22Rv1 (cell line): ENCODE measurements around the gene PVR.

Experiments used
- ZFX ChIP-seq: fragments of 450-650 bp; IDR thresholded peaks from 2 replicates; pipeline ENCODE4 v1.6.1; 2017; ENCODE audit warnings: antibody characterized with exemption, borderline replicate concordance
- TF ChIP-seq, protein P1 (sequence below): fragments of 450-650 bp; IDR thresholded peaks from 2 replicates; pipeline ENCODE4 v1.5.1; 2017; ENCODE audit warnings: mild to moderate bottlenecking

DNA sequence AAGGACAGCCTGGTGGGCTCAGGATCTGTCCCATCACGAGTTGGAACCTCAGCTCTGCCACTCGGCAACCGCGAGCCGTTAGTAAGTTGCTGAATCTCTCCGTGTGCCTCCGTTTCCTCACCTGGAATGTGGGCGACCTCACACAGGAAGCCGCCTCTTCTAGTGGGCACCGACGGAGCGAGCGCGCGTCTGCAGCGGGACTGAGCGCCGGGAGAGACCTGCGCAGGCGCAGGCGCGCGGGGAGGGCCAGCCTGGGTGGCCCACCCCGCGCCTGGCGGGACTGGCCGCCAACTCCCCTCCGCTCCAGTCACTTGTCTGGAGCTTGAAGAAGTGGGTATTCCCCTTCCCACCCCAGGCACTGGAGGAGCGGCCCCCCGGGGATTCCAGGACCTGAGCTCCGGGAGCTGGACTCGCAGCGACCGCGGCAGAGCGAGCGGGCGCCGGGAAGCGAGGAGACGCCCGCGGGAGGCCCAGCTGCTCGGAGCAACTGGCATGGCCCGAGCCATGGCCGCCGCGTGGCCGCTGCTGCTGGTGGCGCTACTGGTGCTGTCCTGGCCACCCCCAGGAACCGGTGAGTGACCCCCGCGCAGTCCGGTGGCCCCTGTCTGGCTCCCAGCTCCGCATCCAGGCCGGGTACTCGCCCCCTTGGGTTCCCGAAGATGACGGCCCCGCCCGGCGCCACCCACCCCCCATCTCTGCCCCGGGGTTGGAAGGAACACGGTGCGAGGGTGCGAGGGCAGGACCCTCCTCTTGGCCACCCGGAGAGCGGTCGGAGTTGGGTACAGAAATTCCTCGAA lies at the start of gene PVR:
- TF ChIP-seq, protein P1, sequence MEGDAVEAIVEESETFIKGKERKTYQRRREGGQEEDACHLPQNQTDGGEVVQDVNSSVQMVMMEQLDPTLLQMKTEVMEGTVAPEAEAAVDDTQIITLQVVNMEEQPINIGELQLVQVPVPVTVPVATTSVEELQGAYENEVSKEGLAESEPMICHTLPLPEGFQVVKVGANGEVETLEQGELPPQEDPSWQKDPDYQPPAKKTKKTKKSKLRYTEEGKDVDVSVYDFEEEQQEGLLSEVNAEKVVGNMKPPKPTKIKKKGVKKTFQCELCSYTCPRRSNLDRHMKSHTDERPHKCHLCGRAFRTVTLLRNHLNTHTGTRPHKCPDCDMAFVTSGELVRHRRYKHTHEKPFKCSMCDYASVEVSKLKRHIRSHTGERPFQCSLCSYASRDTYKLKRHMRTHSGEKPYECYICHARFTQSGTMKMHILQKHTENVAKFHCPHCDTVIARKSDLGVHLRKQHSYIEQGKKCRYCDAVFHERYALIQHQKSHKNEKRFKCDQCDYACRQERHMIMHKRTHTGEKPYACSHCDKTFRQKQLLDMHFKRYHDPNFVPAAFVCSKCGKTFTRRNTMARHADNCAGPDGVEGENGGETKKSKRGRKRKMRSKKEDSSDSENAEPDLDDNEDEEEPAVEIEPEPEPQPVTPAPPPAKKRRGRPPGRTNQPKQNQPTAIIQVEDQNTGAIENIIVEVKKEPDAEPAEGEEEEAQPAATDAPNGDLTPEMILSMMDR = peak; percentile 29; the same call in 1 of the 2 replicates
- no peak for TF ChIP-seq ZFX
